Iris pigment epithelial cell (primary cell): ENCODE results near the gene KLF15.

Source experiments
- DNase-seq: peaks from one replicate; pipeline ENCODE4 v3.0.0-alpha.2; 2011; ENCODE audit warnings: low read depth

Gene KLF15

GRCh38 chr3:126320517-126321293 is 36.5 kb downstream of the KLF15 start:
- no peak for DNase-seq

- no peak for DNase-seq
These were observed 37.4 kb downstream of the KLF15 start for GRCh38 chr3:126319701-126320295.

GRCh38 chr3:126317029-126317996 is 39.9 kb downstream of the KLF15 start:
- DNase-seq, result no peak

GRCh38 chr3:126316501-126316939 is 40.7 kb downstream of the KLF15 start:
- DNase-seq, result no peak

GRCh38 chr3:126316031-126316461 is 41.2 kb downstream of the KLF15 start:
- DNase-seq, result no peak

GRCh38 chr3:126314790-126315658 is 42.2 kb downstream of the KLF15 start:
- no peak for DNase-seq

GRCh38 chr3:126314305-126314789 is 42.9 kb downstream of the KLF15 start:
- no peak for DNase-seq

- peak; percentile 12 for DNase-seq
These were observed 43.5 kb downstream of the KLF15 start for GRCh38 chr3:126313580-126314304.

- DNase-seq, result no peak
These were observed 44.0 kb downstream of the KLF15 start for GRCh38 chr3:126313166-126313565.

GRCh38 chr3:126312341-126312740 is 44.9 kb downstream of the KLF15 start:
- no peak for DNase-seq

- DNase-seq, result no peak
These were observed 45.8 kb downstream of the KLF15 start for GRCh38 chr3:126311338-126311978.

- no peak for DNase-seq
These were observed 46.4 kb downstream of the KLF15 start for GRCh38 chr3:126310816-126311215.

- DNase-seq, result no peak
These were observed 47.1 kb downstream of the KLF15 start for GRCh38 chr3:126309861-126310655.

- DNase-seq, result no peak
These were observed 48.0 kb downstream of the KLF15 start for GRCh38 chr3:126309165-126309564.

GRCh38 chr3:126308394-126309125 is 48.6 kb downstream of the KLF15 start:
- no peak for DNase-seq

- no peak for DNase-seq
These were observed 49.4 kb downstream of the KLF15 start for GRCh38 chr3:126307591-126308393.

- DNase-seq, result no peak
These were observed 50.2 kb downstream of the KLF15 start for GRCh38 chr3:126306888-126307482.
